H1 (cell line): Measurements from ENCODE around the gene TCFL5.

ENCODE experiments used
- BACH1 ChIP-seq: IDR thresholded peaks from 2 replicates; pipeline ENCODE4 v1.6.1; 2012; ENCODE audit warnings: low read length, improper control_type of control experiment
- EGR1 ChIP-seq: IDR thresholded peaks from 2 replicates; pipeline ENCODE4 v1.6.1; 2011; ENCODE audit warnings: low read depth, low read length, borderline replicate concordance
- EP300 ChIP-seq, 2 experiments: IDR thresholded peaks; 1 replicate in 1 of 2; 2 replicates in 1 of 2; pipeline ENCODE4 v1.6.1; 2011 to 2012; ENCODE audit warnings: low read depth in 2 of 2, low read length in 2 of 2, mild to moderate bottlenecking in 2 of 2, borderline replicate concordance in 1 of 2, inconsistent platforms in 1 of 2, moderate library complexity in 1 of 2
- EZH2 ChIP-seq: fragments of 200-600 bp; sonication (generic); IDR thresholded peaks from 2 replicates; pipeline ENCODE4 v1.7.1; 2012; ENCODE audit warnings: low read depth, mild to moderate bottlenecking, moderate library complexity, low read length, inconsistent platforms; ENCODE audit not compliant: severe bottlenecking
- JUN ChIP-seq: IDR thresholded peaks from 2 replicates; pipeline ENCODE4 v1.6.1; 2011; ENCODE audit warnings: low read depth, mild to moderate bottlenecking, improper control_type of control experiment, low read length
- POLR2A ChIP-seq, 2 experiments: IDR thresholded peaks; 1 replicate in 1 of 2; 2 replicates in 1 of 2; pipeline ENCODE4 v1.6.1; 2011; ENCODE audit warnings: low read depth in 2 of 2, low read length in 2 of 2, mild to moderate bottlenecking in 2 of 2; ENCODE audit errors: control extremely low read depth in 1 of 2
- POLR2AphosphoS5 ChIP-seq: IDR thresholded peaks from 2 replicates; pipeline ENCODE4 v1.6.1; 2011; ENCODE audit warnings: low read depth, low read length
- RBBP5 ChIP-seq: IDR thresholded peaks from 2 replicates; pipeline ENCODE4 v1.7.1; 2012; ENCODE audit warnings: low read depth, mild to moderate bottlenecking, inconsistent platforms, low read length, moderate library complexity, borderline replicate concordance
- SIX5 ChIP-seq: IDR thresholded peaks from 2 replicates; pipeline ENCODE4 v1.6.1; 2011; ENCODE audit warnings: mild to moderate bottlenecking, low read depth, low read length
- SP1 ChIP-seq: IDR thresholded peaks from 2 replicates; pipeline ENCODE4 v1.6.1; 2011; ENCODE audit warnings: low read depth, low read length
- SRF ChIP-seq: IDR thresholded peaks from 2 replicates; pipeline ENCODE4 v1.6.1; 2011; ENCODE audit warnings: mild to moderate bottlenecking, low read depth, low read length, moderate library complexity
- ZNF274 ChIP-seq: IDR thresholded peaks from 2 replicates; pipeline ENCODE4 v1.7.0; 2012; ENCODE audit warnings: low read length, borderline replicate concordance; ENCODE audit errors: extremely low read depth
- TF ChIP-seq, protein P1 (sequence below), 3 experiments: IDR thresholded peaks; 1 replicate in 2 of 3; 2 replicates in 1 of 3; pipeline versions ENCODE4 v1.5.1 to v1.6.1; 2011; ENCODE audit warnings: low read length in 3 of 3, mild to moderate bottlenecking in 3 of 3, inconsistent platforms in 2 of 3, low read depth in 1 of 3, moderate library complexity in 1 of 3; ENCODE audit not compliant: insufficient read depth in 1 of 3; ENCODE audit errors: control extremely low read depth in 1 of 3

DNA sequence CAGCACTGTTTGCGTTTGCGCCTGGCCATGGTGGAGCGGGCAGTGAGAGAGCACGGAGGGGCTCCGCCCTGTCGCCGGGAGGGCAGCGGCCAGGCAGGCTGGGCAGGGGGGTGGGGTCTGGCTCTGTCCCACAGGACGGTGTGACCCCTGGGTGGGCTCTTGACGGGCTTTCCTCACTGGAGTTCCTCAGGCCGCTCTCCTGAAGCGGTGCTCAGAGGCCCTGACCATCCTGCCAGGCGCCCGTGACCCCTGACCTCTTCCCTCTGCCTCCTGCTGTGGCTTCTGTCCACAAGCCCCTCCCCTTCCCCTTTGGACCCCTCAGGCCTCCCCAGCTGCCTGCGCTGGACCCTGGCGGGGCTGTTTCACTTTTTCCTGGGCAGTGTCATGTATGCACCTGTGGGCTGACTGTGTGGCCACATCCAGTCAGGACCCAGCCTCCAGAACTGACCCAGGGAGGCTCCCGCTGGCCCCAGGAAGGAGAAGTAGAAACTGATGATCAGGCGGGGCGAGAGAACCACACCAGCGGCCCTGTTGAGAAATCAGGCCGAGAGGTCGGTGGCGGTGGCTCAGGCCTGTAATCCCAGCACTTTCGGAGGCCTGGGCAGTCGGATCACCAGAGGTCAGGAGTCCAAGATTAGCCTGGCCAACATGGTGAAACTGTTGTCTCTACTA is 55.8 kb downstream of the TCFL5 start:
- TF ChIP-seq, protein P1, sequence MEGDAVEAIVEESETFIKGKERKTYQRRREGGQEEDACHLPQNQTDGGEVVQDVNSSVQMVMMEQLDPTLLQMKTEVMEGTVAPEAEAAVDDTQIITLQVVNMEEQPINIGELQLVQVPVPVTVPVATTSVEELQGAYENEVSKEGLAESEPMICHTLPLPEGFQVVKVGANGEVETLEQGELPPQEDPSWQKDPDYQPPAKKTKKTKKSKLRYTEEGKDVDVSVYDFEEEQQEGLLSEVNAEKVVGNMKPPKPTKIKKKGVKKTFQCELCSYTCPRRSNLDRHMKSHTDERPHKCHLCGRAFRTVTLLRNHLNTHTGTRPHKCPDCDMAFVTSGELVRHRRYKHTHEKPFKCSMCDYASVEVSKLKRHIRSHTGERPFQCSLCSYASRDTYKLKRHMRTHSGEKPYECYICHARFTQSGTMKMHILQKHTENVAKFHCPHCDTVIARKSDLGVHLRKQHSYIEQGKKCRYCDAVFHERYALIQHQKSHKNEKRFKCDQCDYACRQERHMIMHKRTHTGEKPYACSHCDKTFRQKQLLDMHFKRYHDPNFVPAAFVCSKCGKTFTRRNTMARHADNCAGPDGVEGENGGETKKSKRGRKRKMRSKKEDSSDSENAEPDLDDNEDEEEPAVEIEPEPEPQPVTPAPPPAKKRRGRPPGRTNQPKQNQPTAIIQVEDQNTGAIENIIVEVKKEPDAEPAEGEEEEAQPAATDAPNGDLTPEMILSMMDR (IDR thresholded peaks at IDR 0.05; ENCODE audit: control extremely low read depth in 1 of 3, insufficient read depth in 1 of 3, low read depth in 1 of 3, low read length in 3 of 3) = no peak
- TF ChIP-seq BACH1 = no peak
- no peak for TF ChIP-seq EGR1
- TF ChIP-seq POLR2A (IDR thresholded peaks at IDR 0.05; ENCODE audit: control extremely low read depth in 1 of 2, low read depth in 2 of 2, low read length in 2 of 2) = no peak
- no peak for TF ChIP-seq SRF
- TF ChIP-seq SP1 = no peak
- TF ChIP-seq EP300 (IDR thresholded peaks at IDR 0.05; ENCODE audit: borderline replicate concordance in 1 of 2, low read depth in 2 of 2, low read length in 2 of 2) = no peak
- no peak for TF ChIP-seq ZNF274
- no peak for TF ChIP-seq POLR2AphosphoS5
- TF ChIP-seq SIX5 = no peak
- no peak for TF ChIP-seq JUN
- peak; percentile 26 for TF ChIP-seq EZH2
- no peak for TF ChIP-seq RBBP5
